ENCODE data around the gene GRN. TPM values are rescaled to one million over a fixed set of nuclear protein-coding genes. Genes with fewer than 3 reads are reported as not detected.
A peak's percentile ranks its signal among the peaks of the same experiment; 100 is the strongest.
"Not testable (repeated sequence)": the region's sequence is repeated elsewhere in the genome, so short reads cannot be mapped to it uniquely, and the experiment has no call there.

Gene GRN
- total and polyA plus RNA-seq, 2 of the 13 experiments (the other 11 are each of a cell fraction or from before 2014, with no cell fraction given), result 86.6 to 143 TPM

GRCh38 chr17:44369414-44370023, 24.4 kb downstream of the GRN start (continued):
- TF ChIP-seq FOXA1 (IDR thresholded peaks at IDR 0.05), result not testable (repeated sequence)
- TF ChIP-seq FOXA1 (CRISPR knock-in tag; IDR thresholded peaks at IDR 0.05) (peak; percentile 41), ZNF350 (CRISPR knock-in tag; IDR thresholded peaks at IDR 0.05; ENCODE audit: borderline replicate concordance, low read depth) (peak; percentile 54), HNF1B (CRISPR knock-in tag; IDR thresholded peaks at IDR 0.05) (peak; percentile 54), SAP130 (CRISPR knock-in tag; IDR thresholded peaks at IDR 0.05; ENCODE audit: low read depth) (peak; percentile 76), ZNF136 (CRISPR knock-in tag; IDR thresholded peaks at IDR 0.05; ENCODE audit: low read depth) (0 out of 2 replicates have a peak, but pooled peaks have one; percentile 47), SP4 (CRISPR knock-in tag; IDR thresholded peaks at IDR 0.05) (0 out of 2 replicates have a peak, but pooled peaks have one; percentile 59), KAT8 (CRISPR knock-in tag; IDR thresholded peaks at IDR 0.05) (peak; percentile 41; the same call in 1 of the 2 replicates), FUBP1 (CRISPR knock-in tag; IDR thresholded peaks at IDR 0.05; ENCODE audit: borderline replicate concordance) (0 out of 2 replicates have a peak, but pooled peaks have one; percentile 33), SP5 (CRISPR knock-in tag; IDR thresholded peaks at IDR 0.05; ENCODE audit: borderline replicate concordance, low read depth) (peak; percentile 36; the same call in 1 of the 2 replicates), ARID4A (CRISPR knock-in tag; IDR thresholded peaks at IDR 0.05; ENCODE audit: borderline replicate concordance) (peak; percentile 46; the same call in 1 of the 2 replicates), ZIK1 (CRISPR knock-in tag; IDR thresholded peaks at IDR 0.05; ENCODE audit: borderline replicate concordance, low read depth) (0 out of 2 replicates have a peak, but pooled peaks have one; percentile 52), HMGXB4 (CRISPR knock-in tag; IDR thresholded peaks at IDR 0.05; ENCODE audit: borderline replicate concordance in 1 of 2, low read depth in 1 of 2) (peak in 1 of 2 experiments; percentile 33; a peak in 2 of 4 replicates), ZNF644 (CRISPR knock-in tag; IDR thresholded peaks at IDR 0.05; ENCODE audit: low read depth) (0 out of 2 replicates have a peak, but pooled peaks have one; percentile 14), FOXP1 (IDR thresholded peaks at IDR 0.05) (peak; percentile 68), FOXP1 (CRISPR knock-in tag; IDR thresholded peaks at IDR 0.05) (peak; percentile 69), IRF2 (CRISPR knock-in tag; IDR thresholded peaks at IDR 0.05) (peak; percentile 56), SALL1 (CRISPR knock-in tag; IDR thresholded peaks at IDR 0.05) (peak; percentile 76)
